HEK293T (cell line): Measurements from ENCODE around the gene PPP6R1.

ENCODE experiments used
- CTCF ChIA-PET: fragments of 350-600 bp; formaldehyde crosslinking; extraction: SDS; loops from one replicate; lab custom pipeline; 2021; ENCODE audit warnings: antibody characterized with exemption, inconsistent platforms; lab: Yijun Ruan, JAX
- POLR2A ChIA-PET: fragments of 350-600 bp; formaldehyde crosslinking; extraction: SDS; loops from one replicate; lab custom pipeline; 2020; ENCODE audit warnings: antibody characterized with exemption, inconsistent platforms; lab: Yijun Ruan, JAX
- DNase-seq: peaks from one replicate; pipeline ENCODE4 v3.0.0; 2012; ENCODE audit warnings: mixed read lengths; ENCODE audit errors: extremely low spot score
- ARNT ChIP-seq: fragments of 450-650 bp; IDR thresholded peaks from 2 replicates; pipeline ENCODE4 v1.6.1; 2017; ENCODE audit warnings: mild to moderate bottlenecking
- BHLHE40 ChIP-seq: fragments of 450-650 bp; IDR thresholded peaks from 2 replicates; pipeline ENCODE4 v1.6.1; 2016; ENCODE audit warnings: mild to moderate bottlenecking, moderate library complexity, borderline replicate concordance
- CTBP1 ChIP-seq: fragments of 450-650 bp; IDR thresholded peaks from 2 replicates; pipeline ENCODE4 v1.6.1; 2016; ENCODE audit warnings: borderline replicate concordance
- ELF4 ChIP-seq: fragments of 450-650 bp; IDR thresholded peaks from 2 replicates; pipeline ENCODE4 v1.6.1; 2017; ENCODE audit warnings: antibody characterized with exemption
- FOXA1 ChIP-seq: fragments of 450-650 bp; IDR thresholded peaks from 2 replicates; pipeline ENCODE4 v1.6.1; 2016; ENCODE audit warnings: mild to moderate bottlenecking
- FOXK2 ChIP-seq: fragments of 450-650 bp; IDR thresholded peaks from 2 replicates; pipeline ENCODE4 v1.6.1; 2016; ENCODE audit warnings: mild to moderate bottlenecking
- FOXM1 ChIP-seq: fragments of 450-650 bp; IDR thresholded peaks from 2 replicates; pipeline ENCODE4 v1.6.1; 2017; ENCODE audit warnings: mild to moderate bottlenecking, borderline replicate concordance
- HDGF ChIP-seq: fragments of 450-650 bp; IDR thresholded peaks from 2 replicates; pipeline ENCODE4 v1.6.1; 2017; ENCODE audit warnings: antibody characterized with exemption, borderline replicate concordance
- L3MBTL2 ChIP-seq: fragments of 450-650 bp; conservative IDR thresholded peaks from 2 replicates; pipeline ENCODE4 v1.6.1; 2016; ENCODE audit warnings: mild to moderate bottlenecking
- LEF1 ChIP-seq: fragments of 450-650 bp; IDR thresholded peaks from 2 replicates; pipeline ENCODE4 v1.6.1; 2017; ENCODE audit warnings: mild to moderate bottlenecking, borderline replicate concordance
- NFRKB ChIP-seq: fragments of 450-650 bp; IDR thresholded peaks from 2 replicates; pipeline ENCODE4 v1.6.1; 2016; ENCODE audit warnings: mild to moderate bottlenecking, moderate library complexity
- PKNOX1 ChIP-seq: fragments of 450-650 bp; IDR thresholded peaks from 2 replicates; pipeline ENCODE4 v1.6.1; 2016
- SP1 ChIP-seq: fragments of 450-650 bp; IDR thresholded peaks from 2 replicates; pipeline ENCODE4 v1.6.1; 2017
- SUZ12 ChIP-seq: fragments of 450-650 bp; IDR thresholded peaks from 2 replicates; pipeline ENCODE4 v1.6.1; 2016; ENCODE audit warnings: mild to moderate bottlenecking
- TARDBP ChIP-seq: fragments of 450-650 bp; IDR thresholded peaks from 2 replicates; pipeline ENCODE4 v1.6.1; 2016
- ZNF384 ChIP-seq: fragments of 450-650 bp; IDR thresholded peaks from 2 replicates; pipeline ENCODE4 v1.6.1; 2016

PPP6R1 gene

DNA sequence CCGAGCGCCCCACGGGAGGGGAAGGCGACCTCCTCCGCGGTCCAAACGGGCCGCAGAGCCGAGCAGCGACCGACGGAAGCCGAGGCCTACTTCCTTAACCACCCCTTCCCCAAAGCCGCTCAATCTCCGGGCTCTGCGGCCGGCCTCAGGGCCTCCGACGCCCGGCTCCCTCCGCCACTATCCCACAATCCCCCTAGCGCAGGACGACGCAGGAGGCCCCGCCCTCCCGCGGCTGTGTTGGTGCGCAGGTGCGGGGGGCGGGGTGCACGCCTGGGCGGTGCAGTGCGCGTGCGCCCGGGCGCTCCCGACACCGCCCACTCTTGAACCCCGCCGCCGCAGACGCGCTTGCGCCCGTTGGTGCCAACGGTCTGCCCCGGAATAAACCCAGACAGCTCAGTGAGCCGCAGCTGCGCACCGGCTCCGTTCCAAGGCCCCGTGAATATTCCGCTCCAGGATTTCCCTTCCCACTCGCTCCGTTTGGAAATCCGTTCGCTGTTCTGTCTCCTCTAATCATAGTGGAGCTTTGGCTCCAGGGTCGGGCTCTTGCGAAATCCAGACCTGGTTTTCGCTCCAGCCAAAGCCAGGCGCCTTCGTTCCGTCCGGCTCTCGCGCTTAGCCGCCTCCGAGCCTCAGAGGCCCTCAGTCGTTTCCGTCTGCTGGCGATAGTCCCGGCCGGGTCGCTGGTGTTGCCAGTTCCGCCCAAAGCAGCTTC is at the start of gene PPP6R1:
Gene PPP6R1 (minus strand): TSS at position 190 of the 712 bp plus-strand sequence. CDS start 11,914 bp downstream, outside the sequence.
- TF ChIP-seq FOXK2, result no peak
- TF ChIP-seq CTBP1, result peak; percentile 74; the same call in 1 of the 2 replicates
- TF ChIP-seq BHLHE40, result no peak
- TF ChIP-seq LEF1, result no peak
- peak; percentile 92 for TF ChIP-seq FOXM1
- peak; percentile 64 for TF ChIP-seq L3MBTL2
- no peak for TF ChIP-seq TARDBP
- peak; percentile 64; the same call in 1 of the 2 replicates for TF ChIP-seq ELF4
- TF ChIP-seq HDGF, result no peak
- no peak for TF ChIP-seq FOXA1
- TF ChIP-seq SP1, result no peak
- no peak for TF ChIP-seq NFRKB
- no peak for TF ChIP-seq SUZ12
- peak; percentile 42; the same call in 1 of the 2 replicates for TF ChIP-seq PKNOX1
- no peak for TF ChIP-seq ZNF384
- TF ChIP-seq ARNT, result peak; percentile 52; the same call in 1 of the 2 replicates
- ChIA-PET POLR2A (interaction anchor here (0.6 to 2.8 kb wide), 37 partner anchors 9 to 395 kb away, joined by 3 to 34 read pairs (median 4); partner anchors contain the start of genes BRSK1, DNAAF3, HSPBP1 and ISOC2), CTCF (interaction anchor here (0.9 to 1.1 kb wide), 2 partner anchors 42 to 113 kb away, joined by 3 to 8 read pairs; no protein-coding TSS in a partner anchor)
- DNase-seq, result peak; percentile 99

- TF ChIP-seq HDGF (no peak), PKNOX1 (no peak), CTBP1 (no peak), ARNT (no peak)
- ChIA-PET POLR2A (no interaction called here), CTCF (no interaction called here)
- no peak for DNase-seq
Measured at GRCh38 chr19:55308281-55308680, 49.5 kb upstream of the PPP6R1 start.

DNA sequence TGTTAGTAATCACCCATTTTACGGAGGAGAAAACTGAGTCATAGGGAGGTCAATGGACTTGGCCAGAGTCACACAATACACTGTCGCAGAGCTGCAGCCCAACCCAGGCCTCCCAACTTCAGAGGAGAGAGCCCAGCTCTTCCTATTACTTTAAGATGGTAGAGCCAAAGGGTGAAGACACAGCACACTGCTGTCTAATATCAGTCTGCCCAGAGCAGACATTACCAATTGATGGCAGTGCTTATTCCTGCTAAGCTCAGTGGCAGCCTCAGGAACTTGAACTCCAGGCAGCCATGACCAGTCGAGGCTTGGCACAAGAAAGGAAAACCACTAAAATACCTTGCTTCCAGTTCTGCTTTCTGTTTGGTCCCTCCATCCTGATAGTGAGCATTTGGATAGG is 47.9 kb upstream of the PPP6R1 start:
- TF ChIP-seq ZNF384, result no peak
- TF ChIP-seq L3MBTL2, result no peak
- ChIA-PET CTCF (no interaction called here), POLR2A (interaction anchor here (1.0 to 1.2 kb wide), 2 partner anchors 33 to 100 kb away, joined by 3 to 4 read pairs; partner anchors contain the start of gene KMT5C)
- DNase-seq, result no peak

DNA sequence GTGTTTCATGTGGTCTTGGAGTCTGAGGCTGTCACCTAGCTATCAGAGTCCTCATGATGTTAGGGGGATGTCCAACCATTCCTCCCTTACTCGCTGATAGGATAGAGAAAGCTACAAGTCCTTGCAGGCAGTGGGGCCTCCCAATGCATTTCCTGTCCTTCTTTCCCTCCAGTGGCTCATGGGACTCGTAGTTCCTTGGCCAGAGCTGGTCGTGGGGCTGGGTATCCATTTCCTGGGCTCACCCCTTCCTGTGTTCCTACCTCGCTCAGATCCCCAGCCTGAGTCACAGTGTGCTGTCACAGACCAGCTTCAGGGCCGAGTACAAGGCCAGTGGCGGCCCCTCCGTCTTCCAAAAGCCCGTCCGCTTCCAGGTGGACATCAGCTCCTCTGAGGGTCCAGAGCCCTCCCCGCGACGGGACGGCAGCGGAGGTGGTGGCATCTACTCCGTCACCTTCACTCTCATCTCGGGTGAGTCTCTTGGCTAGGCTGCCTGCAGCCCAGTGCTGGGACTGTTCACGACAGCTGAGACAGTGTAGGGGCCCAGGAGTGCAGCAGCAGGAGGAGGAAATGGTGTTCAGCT is 47.3 kb upstream of the PPP6R1 start:
- no peak for TF ChIP-seq HDGF
- no peak for DNase-seq
- ChIA-PET POLR2A (interaction anchor here (1.0 to 1.2 kb wide), 2 partner anchors 33 to 101 kb away, joined by 3 to 4 read pairs; partner anchors contain the start of gene KMT5C), CTCF (no interaction called here)

- DNase-seq, result peak; percentile 78
- CTCF ChIA-PET, result no interaction called here
- TF ChIP-seq SP1 (no peak), ARNT (no peak), LEF1 (no peak), TARDBP (no peak), BHLHE40 (no peak), HDGF (no peak), FOXK2 (no peak), SUZ12 (peak; percentile 96), L3MBTL2 (peak; percentile 73)
- POLR2A ChIA-PET, result no interaction called here
Measured at GRCh38 chr19:55305491-55305890, 46.7 kb upstream of the PPP6R1 start.

DNA sequence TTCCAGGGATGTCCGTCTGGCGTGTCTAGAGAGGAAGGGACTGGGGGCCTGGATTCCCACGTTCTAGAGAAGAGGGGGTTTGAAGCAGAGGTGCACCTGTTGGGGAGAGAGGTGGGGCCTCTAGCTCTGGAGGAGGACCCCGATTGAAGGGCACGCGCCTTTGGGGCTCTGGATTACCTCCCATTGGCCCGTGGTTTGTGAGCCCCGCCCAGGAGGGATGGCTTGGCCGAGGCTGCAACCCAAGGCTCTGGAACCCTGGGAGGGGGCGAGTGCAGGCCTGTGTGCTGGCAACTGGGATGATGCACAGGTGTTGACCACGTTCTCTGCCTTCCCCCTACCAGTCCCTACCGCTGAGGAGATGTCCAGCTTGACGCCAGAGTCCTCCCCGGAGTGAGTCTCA is 46.2 kb upstream of the PPP6R1 start:
- TF ChIP-seq FOXM1 (no peak), LEF1 (no peak), SP1 (no peak), PKNOX1 (no peak), BHLHE40 (no peak), TARDBP (no peak), ARNT (no peak), CTBP1 (no peak)
- no peak for DNase-seq
- ChIA-PET CTCF (no interaction called here), POLR2A (no interaction called here)
